Measurements from ENCODE around the gene DEXI. TPM values are rescaled to one million over a fixed set of nuclear protein-coding genes. Genes with fewer than 3 reads are reported as not detected.
A peak's percentile ranks its signal among the peaks of the same experiment; 100 is the strongest.
"Not testable (repeated sequence)": the region's sequence is repeated elsewhere in the genome, so short reads cannot be mapped to it uniquely, and the experiment has no call there.

DEXI gene
- total RNA-seq, 1 donor from 2014 or later: 24.1 TPM

GRCh38 chr16:10968498-10968897 is 26.2 kb upstream of the DEXI start:
- DNase-seq: no peak

DNA sequence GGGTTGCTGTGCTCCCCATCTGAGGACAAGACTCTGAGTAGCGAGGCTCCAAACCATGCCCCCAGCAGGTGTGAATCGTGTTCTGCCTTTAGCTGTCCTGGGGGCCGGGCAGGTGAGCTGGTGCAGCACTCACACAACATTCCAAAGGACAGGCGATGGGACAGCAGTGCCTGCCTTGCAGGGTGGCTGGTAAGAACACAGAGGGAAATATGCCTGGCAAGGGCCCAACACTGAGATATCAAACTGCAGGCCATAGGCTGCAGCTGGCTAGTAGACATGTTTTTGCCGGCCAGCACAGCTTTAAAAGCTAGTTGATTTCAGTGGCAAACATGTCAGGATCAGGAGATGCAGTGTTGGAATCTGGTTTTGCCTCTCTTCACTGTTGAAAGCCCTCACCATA is 25.7 kb upstream of the DEXI start:
- no peak for DNase-seq

DNA sequence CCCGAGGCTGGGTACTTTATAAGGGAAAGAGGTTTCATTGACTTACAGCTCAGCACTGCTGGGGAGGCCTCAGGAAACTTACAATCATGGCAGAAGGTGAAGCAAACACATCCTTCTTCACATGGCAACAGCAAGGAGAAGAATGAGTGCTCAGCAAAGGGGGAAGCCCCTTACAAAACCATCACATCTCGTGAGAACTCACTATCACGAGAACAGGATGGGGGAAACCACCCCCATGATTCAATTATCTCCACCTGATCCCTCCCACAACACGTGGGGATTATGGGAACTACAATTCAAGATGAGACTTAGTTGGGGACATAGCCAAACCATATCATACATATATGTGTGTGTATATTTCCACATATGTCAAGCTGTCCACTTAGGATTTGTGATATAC is 24.3 kb upstream of the DEXI start:
- DNase-seq: not testable (repeated sequence)

DNA sequence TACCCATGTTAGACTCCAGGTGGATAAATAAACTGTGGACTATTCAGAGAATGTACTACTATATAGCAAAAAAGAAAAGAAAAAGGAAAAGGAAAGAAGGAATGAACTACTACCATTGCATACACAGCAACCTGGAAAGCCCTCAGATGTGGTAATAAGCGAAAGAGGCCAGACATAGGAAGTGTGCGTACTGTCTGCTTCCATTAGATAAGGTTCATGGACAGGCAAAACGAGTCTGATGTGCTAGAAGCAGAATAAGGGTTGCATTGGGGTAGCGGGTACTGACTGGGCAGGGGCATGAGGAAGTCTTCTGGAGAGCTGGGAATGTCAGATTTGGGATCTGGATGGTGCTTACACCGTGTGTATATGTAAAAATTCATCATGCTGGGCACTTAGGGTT is 23.9 kb upstream of the DEXI start:
- DNase-seq: no peak

DNA sequence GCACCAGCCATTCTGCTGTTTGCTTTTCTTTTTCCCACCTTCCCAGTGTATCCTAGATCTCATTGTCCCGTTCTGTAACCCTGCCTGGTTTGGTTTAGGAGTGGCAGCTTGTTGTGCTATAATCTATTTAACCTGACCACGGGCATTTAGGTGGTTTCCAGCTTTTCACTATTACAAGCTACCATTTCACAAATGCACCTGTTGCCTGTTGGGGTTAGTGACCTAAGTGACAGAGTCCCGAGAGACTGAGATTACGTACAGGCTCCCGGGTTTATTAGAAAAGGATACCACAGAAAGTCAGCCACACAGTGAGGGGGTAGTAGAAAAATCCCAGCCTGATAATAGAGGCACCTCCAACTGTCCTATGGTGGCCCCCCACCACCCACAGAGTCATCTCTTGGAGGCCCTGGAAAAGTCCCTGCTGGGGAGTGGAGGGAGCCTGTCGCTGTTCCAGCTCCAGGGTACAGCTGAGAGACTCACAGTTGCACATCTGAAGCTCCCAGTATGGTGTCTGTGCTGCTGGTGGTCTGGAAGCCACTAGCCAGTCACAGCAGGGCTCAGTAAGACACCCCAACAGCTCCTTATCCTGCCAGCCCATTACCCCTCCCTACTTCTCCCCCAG is 23.3 kb upstream of the DEXI start:
- DNase-seq: no peak

DNA sequence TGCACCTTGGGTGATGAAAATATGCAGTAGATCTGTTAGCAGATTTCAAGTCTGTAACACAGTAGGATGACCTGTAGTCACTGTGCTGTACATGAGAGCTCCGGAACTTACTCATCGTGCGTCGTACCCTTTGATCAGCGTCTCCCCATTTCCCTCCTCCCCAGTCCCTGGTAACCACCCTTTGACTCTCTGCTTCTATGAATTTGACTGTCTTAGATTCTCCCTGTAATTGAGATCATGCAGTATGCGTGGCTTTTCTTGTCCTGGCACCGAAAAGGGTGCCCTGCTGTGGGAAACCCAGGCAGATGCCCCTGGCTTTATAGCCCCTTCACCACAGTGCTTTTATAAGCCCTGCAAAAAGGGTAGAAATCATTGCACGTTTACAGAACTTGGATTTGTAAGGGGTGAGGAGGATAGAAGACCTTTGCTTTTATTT is 22.6 kb upstream of the DEXI start:
- no peak for DNase-seq

GRCh38 chr16:10964039-10964890 is 22.0 kb upstream of the DEXI start:
- peak; percentile 47 for DNase-seq

GRCh38 chr16:10961231-10961630 is 19.0 kb upstream of the DEXI start:
- DNase-seq: no peak

DNA sequence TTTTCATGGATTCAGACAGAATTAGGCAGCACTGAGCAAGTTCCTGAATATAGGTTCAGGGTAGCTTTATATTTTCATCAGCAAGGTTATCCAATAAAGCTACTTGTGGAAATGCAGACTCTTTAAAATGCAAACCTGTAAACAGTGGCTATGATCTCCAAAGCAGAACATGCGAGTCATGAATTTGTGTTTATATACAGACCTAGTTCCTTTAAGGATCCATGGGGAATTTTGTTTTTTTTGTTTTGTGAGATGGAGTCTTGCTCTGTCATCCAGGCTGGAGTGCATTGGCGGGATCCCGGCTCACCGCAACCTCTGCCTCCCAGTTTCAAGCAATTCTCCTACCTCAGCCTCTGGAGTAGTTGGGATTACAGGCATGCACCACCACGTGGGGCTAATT is 16.9 kb upstream of the DEXI start:
- DNase-seq: no peak

DNA sequence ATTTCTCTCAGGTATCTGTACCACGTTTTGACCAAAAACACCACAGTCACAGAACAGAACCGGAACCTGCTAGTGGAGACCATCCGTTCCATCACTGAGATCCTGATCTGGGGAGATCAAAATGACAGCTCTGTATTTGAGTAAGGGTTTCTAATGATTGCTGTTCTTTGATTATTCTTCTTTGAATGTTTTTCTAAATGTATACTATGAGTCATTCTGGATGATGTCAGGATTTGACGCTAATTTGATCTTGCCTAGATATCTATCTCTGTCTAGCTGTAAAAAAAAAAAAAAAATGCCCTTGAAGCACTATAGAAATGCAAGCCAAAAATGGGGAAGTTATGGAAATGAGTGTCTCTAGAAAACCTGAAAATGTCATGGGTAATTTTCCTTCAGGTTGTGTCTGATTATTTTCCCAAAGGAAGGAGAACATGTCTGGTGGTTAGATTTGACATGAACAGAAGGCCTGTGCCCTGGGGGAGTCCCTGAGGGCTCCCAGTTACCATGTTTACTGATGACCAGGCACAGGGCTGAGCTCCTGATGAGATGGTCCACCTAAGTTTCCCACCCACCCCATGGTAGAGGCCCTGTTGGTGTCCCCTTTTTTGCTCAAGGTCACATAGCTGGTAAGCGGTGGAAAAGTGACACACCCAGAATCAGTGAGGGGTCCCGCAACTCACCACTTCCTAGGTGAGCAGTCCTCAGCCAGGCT is 15.7 kb upstream of the DEXI start:
- DNase-seq: no peak

DNA sequence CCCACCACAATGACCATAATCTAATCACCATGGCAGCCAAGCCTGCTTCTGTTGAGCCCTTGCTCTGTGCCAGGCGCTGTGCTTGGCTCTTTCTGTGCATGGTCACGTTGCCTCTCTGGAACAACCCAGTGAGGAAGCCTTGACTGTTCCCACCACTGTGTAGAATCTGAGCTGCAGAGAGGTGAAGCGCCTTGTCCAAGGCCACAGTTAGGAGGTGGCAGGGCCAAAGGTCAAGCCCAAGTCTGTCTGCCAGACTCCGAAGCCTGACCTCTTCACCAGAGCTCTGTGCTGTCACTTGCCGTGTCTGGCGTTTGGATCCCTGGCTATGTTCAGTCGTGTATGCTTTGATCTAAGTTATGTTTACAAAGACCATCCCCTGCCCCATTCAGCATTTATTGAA is 12.6 kb upstream of the DEXI start:
- no peak for DNase-seq

DNA sequence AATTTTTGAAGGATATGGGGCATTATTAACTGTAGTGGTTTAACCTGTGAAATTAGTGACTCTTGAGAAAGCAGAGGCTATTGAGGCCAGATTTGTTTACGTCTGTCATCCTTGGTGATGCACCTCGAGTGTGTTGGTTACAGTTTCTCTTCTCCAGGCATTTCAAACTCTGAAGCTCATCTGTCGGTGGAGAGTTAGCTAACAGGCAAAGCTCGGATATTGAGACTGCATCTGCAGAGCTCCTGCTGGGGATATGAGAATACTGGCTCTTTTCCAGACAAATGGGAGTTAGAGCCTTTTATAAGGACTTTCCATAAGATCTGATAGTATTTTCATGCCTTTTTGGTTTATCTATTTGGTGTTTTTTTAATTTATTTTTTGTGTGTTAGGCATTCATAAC is 8.8 kb upstream of the DEXI start:
- DNase-seq: no peak

- DNase-seq: no peak
Observed at GRCh38 chr16:10950393-10950792, 8.1 kb upstream of the DEXI start.

DNA sequence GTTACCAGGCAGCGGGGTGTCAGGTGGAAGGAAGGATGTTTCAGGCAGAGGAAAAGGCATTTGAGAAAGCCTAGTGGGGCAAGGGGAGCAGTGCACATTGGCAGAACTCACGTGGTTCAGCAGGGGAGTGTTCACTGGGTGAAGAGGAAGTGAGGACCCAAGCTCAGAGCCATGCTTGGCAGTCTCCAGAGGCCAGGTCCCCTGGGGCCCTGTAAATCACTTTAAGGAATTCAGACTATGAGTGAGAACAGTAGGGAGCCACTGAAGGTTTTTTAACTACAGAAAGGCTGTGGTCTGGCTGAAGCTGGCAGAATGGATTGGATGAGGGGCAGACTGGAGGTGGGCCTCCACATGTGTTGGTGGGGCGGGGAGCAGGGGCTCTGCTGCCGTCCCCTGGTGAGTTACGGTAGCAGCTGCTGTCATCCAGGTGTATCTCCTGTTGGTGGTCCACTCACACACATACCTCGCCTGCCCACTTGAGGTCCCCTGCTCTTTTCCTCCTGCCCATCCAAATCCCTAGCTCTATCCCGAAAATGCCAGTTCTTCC is 7.2 kb upstream of the DEXI start:
- no peak for DNase-seq

- no peak for DNase-seq
Observed at GRCh38 chr16:10947211-10947787, 5.0 kb upstream of the DEXI start.

- no peak for DNase-seq
Observed at GRCh38 chr16:10946308-10946707, 4.0 kb upstream of the DEXI start.

GRCh38 chr16:10945065-10945787 is 3.0 kb upstream of the DEXI start:
- no peak for DNase-seq

- peak; percentile 92 for DNase-seq
Observed at GRCh38 chr16:10944249-10945064, 2.2 kb upstream of the DEXI start, which contains the start of gene CLEC16A. CLEC16A (plus strand) TSS chr16:10944564; CDS start chr16:10944718, 154 bp downstream.

GRCh38 chr16:10943064-10943353 is 741 bp upstream of the DEXI start:
- DNase-seq: no peak

DNA sequence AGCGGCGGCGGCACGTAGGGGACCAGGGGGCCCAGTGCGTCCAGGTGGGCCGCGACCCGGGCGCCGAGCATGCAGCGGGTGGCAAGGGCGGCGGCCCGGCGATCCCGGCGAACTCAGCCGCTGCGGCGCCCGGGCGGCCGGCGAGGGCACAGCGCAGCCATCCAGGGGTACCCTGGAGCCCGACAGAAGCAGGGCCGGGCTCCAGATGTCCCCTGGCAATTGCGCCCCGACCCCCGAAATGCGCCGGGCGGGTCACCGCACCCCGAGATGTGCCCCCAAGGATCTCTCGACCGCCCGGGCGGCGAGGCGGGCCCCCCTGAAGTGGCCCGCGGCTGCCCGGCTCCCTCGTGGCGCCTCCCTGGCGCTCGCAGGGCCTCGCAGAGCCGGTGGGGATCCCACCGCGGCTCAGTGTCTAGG is 325 bp downstream of the DEXI start:
- not testable (repeated sequence) for DNase-seq
